Cardiac fibroblast (primary cell): ENCODE measurements around the gene ZNF526.

ENCODE experiments used
- DNase-seq, 2 donors: peaks; one replicate each; pipeline versions ENCODE4 v3.0.0 to v3.0.0-alpha.2; 2010; ENCODE audit warnings: low read depth in 2 of 2
- H3K4me3 ChIP-seq, 2 donors: replicated peaks in 1 of 2; 1 replicate in 1 of 2; 2 replicates in 1 of 2; pipeline ENCODE4 v1.5.1; 2011; ENCODE audit warnings: low read depth in 2 of 2, low read length in 2 of 2, mild to moderate bottlenecking in 2 of 2, moderate library complexity in 1 of 2
- CTCF ChIP-seq: IDR thresholded peaks from one replicate; pipeline ENCODE4 v1.5.1; 2011; ENCODE audit warnings: low read depth, mild to moderate bottlenecking, low read length, inconsistent platforms

ZNF526 gene

GRCh38 chr19:42275103-42275502 is 55.0 kb downstream of the ZNF526 start:
- TF ChIP-seq CTCF, result no peak
- no peak for DNase-seq
- no peak overlapping the region for H3K4me3 ChIP-seq

- no peak overlapping the region for H3K4me3 ChIP-seq
- DNase-seq, result no peak
Measured at GRCh38 chr19:42275517-42275916, 55.4 kb downstream of the ZNF526 start.

GRCh38 chr19:42276284-42276683 is 56.2 kb downstream of the ZNF526 start:
- DNase-seq, result no peak
- TF ChIP-seq CTCF, result no peak

More at GRCh38 chr19:42275517-42275916, 55.4 kb downstream of the ZNF526 start:
- TF ChIP-seq CTCF, result no peak

GRCh38 chr19:42276821-42277220 is 56.7 kb downstream of the ZNF526 start:
- no peak for DNase-seq
- TF ChIP-seq CTCF, result no peak
- H3K4me3 ChIP-seq, result no peak overlapping the region

More at GRCh38 chr19:42276284-42276683, 56.2 kb downstream of the ZNF526 start:
- H3K4me3 ChIP-seq, result no peak overlapping the region
